Measurements from ENCODE around the gene VPS16. TPM values are rescaled to one million over a fixed set of nuclear protein-coding genes. Genes with fewer than 3 reads are reported as not detected.

Gene VPS16
- total and polyA plus RNA-seq, 2 of the 13 experiments (the other 11 are each of a cell fraction or from before 2014, with no cell fraction given) = 34.2 to 35.4 TPM

GRCh38 chr20:2871661-2872458, 31.3 kb downstream of the VPS16 start (continued):
- TF ChIP-seq, protein P1, sequence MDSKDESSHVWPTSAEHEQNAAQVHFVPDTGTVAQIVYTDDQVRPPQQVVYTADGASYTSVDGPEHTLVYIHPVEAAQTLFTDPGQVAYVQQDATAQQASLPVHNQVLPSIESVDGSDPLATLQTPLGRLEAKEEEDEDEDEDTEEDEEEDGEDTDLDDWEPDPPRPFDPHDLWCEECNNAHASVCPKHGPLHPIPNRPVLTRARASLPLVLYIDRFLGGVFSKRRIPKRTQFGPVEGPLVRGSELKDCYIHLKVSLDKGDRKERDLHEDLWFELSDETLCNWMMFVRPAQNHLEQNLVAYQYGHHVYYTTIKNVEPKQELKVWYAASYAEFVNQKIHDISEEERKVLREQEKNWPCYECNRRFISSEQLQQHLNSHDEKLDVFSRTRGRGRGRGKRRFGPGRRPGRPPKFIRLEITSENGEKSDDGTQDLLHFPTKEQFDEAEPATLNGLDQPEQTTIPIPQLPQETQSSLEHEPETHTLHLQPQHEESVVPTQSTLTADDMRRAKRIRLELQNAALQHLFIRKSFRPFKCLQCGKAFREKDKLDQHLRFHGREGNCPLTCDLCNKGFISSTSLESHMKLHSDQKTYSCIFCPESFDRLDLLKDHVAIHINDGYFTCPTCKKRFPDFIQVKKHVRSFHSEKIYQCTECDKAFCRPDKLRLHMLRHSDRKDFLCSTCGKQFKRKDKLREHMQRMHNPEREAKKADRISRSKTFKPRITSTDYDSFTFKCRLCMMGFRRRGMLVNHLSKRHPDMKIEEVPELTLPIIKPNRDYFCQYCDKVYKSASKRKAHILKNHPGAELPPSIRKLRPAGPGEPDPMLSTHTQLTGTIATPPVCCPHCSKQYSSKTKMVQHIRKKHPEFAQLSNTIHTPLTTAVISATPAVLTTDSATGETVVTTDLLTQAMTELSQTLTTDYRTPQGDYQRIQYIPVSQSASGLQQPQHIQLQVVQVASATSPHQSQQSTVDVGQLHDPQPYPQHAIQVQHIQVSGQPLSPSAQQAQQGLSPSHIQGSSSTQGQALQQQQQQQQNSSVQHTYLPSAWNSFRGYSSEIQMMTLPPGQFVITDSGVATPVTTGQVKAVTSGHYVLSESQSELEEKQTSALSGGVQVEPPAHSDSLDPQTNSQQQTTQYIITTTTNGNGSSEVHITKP (CRISPR knock-in tag; IDR thresholded peaks at IDR 0.05; ENCODE audit: low read depth) = 0 out of 2 replicates have a peak, but pooled peaks have one; percentile 7
- TF ChIP-seq, protein P2, sequence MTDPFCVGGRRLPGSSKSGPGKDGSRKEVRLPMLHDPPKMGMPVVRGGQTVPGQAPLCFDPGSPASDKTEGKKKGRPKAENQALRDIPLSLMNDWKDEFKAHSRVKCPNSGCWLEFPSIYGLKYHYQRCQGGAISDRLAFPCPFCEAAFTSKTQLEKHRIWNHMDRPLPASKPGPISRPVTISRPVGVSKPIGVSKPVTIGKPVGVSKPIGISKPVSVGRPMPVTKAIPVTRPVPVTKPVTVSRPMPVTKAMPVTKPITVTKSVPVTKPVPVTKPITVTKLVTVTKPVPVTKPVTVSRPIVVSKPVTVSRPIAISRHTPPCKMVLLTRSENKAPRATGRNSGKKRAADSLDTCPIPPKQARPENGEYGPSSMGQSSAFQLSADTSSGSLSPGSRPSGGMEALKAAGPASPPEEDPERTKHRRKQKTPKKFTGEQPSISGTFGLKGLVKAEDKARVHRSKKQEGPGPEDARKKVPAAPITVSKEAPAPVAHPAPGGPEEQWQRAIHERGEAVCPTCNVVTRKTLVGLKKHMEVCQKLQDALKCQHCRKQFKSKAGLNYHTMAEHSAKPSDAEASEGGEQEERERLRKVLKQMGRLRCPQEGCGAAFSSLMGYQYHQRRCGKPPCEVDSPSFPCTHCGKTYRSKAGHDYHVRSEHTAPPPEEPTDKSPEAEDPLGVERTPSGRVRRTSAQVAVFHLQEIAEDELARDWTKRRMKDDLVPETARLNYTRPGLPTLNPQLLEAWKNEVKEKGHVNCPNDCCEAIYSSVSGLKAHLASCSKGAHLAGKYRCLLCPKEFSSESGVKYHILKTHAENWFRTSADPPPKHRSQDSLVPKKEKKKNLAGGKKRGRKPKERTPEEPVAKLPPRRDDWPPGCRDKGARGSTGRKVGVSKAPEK (CRISPR knock-in tag; IDR thresholded peaks at IDR 0.05; ENCODE audit: borderline replicate concordance) = peak; percentile 4; the same call in 1 of the 2 replicates
- TF ChIP-seq, protein P3, sequence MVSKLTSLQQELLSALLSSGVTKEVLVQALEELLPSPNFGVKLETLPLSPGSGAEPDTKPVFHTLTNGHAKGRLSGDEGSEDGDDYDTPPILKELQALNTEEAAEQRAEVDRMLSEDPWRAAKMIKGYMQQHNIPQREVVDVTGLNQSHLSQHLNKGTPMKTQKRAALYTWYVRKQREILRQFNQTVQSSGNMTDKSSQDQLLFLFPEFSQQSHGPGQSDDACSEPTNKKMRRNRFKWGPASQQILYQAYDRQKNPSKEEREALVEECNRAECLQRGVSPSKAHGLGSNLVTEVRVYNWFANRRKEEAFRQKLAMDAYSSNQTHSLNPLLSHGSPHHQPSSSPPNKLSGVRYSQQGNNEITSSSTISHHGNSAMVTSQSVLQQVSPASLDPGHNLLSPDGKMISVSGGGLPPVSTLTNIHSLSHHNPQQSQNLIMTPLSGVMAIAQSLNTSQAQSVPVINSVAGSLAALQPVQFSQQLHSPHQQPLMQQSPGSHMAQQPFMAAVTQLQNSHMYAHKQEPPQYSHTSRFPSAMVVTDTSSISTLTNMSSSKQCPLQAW (CRISPR knock-in tag; IDR thresholded peaks at IDR 0.05) = peak; percentile 6; the same call in 1 of the 2 replicates
- TF ChIP-seq, protein P4, sequence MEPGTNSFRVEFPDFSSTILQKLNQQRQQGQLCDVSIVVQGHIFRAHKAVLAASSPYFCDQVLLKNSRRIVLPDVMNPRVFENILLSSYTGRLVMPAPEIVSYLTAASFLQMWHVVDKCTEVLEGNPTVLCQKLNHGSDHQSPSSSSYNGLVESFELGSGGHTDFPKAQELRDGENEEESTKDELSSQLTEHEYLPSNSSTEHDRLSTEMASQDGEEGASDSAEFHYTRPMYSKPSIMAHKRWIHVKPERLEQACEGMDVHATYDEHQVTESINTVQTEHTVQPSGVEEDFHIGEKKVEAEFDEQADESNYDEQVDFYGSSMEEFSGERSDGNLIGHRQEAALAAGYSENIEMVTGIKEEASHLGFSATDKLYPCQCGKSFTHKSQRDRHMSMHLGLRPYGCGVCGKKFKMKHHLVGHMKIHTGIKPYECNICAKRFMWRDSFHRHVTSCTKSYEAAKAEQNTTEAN (CRISPR knock-in tag; conservative IDR thresholded peaks at IDR 0.05) = no peak
- TF ChIP-seq TERF1 (CRISPR knock-in tag; IDR thresholded peaks at IDR 0.05) (0 out of 2 replicates have a peak, but pooled peaks have one; percentile 11), MTERF4 (CRISPR knock-in tag; IDR thresholded peaks at IDR 0.05) (0 out of 2 replicates have a peak, but pooled peaks have one; percentile 11), CREB3 (CRISPR knock-in tag; IDR thresholded peaks at IDR 0.05) (no peak), ZNF557 (CRISPR knock-in tag; IDR thresholded peaks at IDR 0.05) (no peak; the same call in 1 of the 2 replicates), SRY (CRISPR knock-in tag; IDR thresholded peaks at IDR 0.05) (peak; percentile 49; the same call in 1 of the 2 replicates), TBL1XR1 (IDR thresholded peaks at IDR 0.05; ENCODE audit: borderline replicate concordance, low read length, partially characterized antibody) (no peak), SRSF1 (optimal IDR thresholded peaks at IDR 0.05; ENCODE audit: low read depth, low read length) (peak; percentile 14), ZNF746 (CRISPR knock-in tag; IDR thresholded peaks at IDR 0.05) (0 out of 2 replicates have a peak, but pooled peaks have one; percentile 4), ZNF761 (CRISPR knock-in tag; conservative IDR thresholded peaks at IDR 0.05) (0 out of 2 replicates have a peak, but pooled peaks have one; percentile 4)

Data from HepG2 (cell line).